HFFc6 (cell line): ENCODE measurements around the gene SLC35F1. TPM values are rescaled to one million over a fixed set of nuclear protein-coding genes. Genes with fewer than 3 reads are reported as not detected.

Experiments used
- DNase-seq: peaks from one replicate; pipeline ENCODE4 v3.0.0-alpha.2; 2018
- H3K27ac Mint-ChIP-seq: 2 replicates; pipeline ENCODE4 v1.8.0; 2020; ENCODE audit warnings: mild to moderate bottlenecking, mixed read lengths
- H3K27me3 Mint-ChIP-seq: 2 replicates; pipeline ENCODE4 v1.8.0; 2021; ENCODE audit warnings: mild to moderate bottlenecking, moderate library complexity, mixed read lengths; ENCODE audit not compliant: insufficient read depth
- H3K36me3 Mint-ChIP-seq: 2 replicates; pipeline ENCODE4 v1.8.0; 2021; ENCODE audit warnings: low read depth, mixed read lengths
- H3K4me1 Mint-ChIP-seq: 2 replicates; pipeline ENCODE4 v1.8.0; 2020; ENCODE audit warnings: low read depth, mixed read lengths
- H3K4me3 Mint-ChIP-seq: 2 replicates; pipeline ENCODE4 v1.8.0; 2020; ENCODE audit warnings: mild to moderate bottlenecking, moderate library complexity, mixed read lengths
- H3K9me3 Mint-ChIP-seq: 2 replicates; pipeline ENCODE4 v1.8.0; 2020; ENCODE audit warnings: mild to moderate bottlenecking, mixed read lengths
- CTCF ChIP-seq: fragments of 200-600 bp; sonication (generic); IDR thresholded peaks from 2 replicates; pipeline ENCODE4 v1.5.0; 2021; ENCODE audit warnings: antibody characterized with exemption, mild to moderate bottlenecking
- total RNA-seq, 6 experiments: library from RNA; stranded (reverse); fragmentation: NEBNext Ultra II Directional; extraction: Animal tissue kit (Norgen Biotek cat#: 25700); gene quantifications; 2 replicates in 1 of 6; 3 replicates in 5 of 6; pipeline ENCODE4 v1.2.3, GENCODE V29; 2021

Gene SLC35F1
- total RNA-seq, 6 experiments from 2014 or later = not detected

GRCh38 chr6:118350881-118351430 lies 443.9 kb downstream of the SLC35F1 start:
- peak; percentile 27 for DNase-seq
- TF ChIP-seq CTCF = no peak
- no peaks in the 10 kb centered on the region for H3K36me3 Mint-ChIP-seq
- peak overlapping the region; percentile 15; the same call in 1 of the 2 replicates for H3K27ac Mint-ChIP-seq
- H3K9me3 Mint-ChIP-seq = no peaks in the 10 kb centered on the region
- H3K4me3 Mint-ChIP-seq = 0 out of 2 replicates have a peak overlapping the region, but pooled peaks have one; percentile 23
- peaks cover 7% of the 10 kb centered on the region for H3K4me1 Mint-ChIP-seq
- no peaks in the 10 kb centered on the region; the same call in 1 of the 2 replicates for H3K27me3 Mint-ChIP-seq

GRCh38 chr6:118353564-118353963 lies 446.5 kb downstream of the SLC35F1 start:
- Mint-ChIP-seq H3K27me3 (no peaks in the 10 kb centered on the region; the same call in 1 of the 2 replicates), H3K27ac (no peak overlapping the region), H3K4me1 (peaks cover 7% of the 10 kb centered on the region), H3K36me3 (no peaks in the 10 kb centered on the region), H3K4me3 (no peak overlapping the region), H3K9me3 (no peaks in the 10 kb centered on the region)
- no peak for DNase-seq
- no peak for TF ChIP-seq CTCF

GRCh38 chr6:118354641-118355040 lies 447.6 kb downstream of the SLC35F1 start:
- H3K36me3 Mint-ChIP-seq = no peaks in the 10 kb centered on the region
- no peaks in the 10 kb centered on the region; the same call in 1 of the 2 replicates for H3K27me3 Mint-ChIP-seq
- no peak for TF ChIP-seq CTCF
- no peak for DNase-seq
- peaks cover 7% of the 10 kb centered on the region for H3K4me1 Mint-ChIP-seq
- no peak overlapping the region for H3K27ac Mint-ChIP-seq
- H3K4me3 Mint-ChIP-seq = no peak overlapping the region
- no peaks in the 10 kb centered on the region for H3K9me3 Mint-ChIP-seq

- H3K4me1 Mint-ChIP-seq = peaks cover 2% of the 10 kb centered on the region
- H3K27me3 Mint-ChIP-seq = no peaks in the 10 kb centered on the region; the same call in 1 of the 2 replicates
- no peak for TF ChIP-seq CTCF
- no peak for DNase-seq
- no peak overlapping the region for H3K4me3 Mint-ChIP-seq
- H3K27ac Mint-ChIP-seq = no peak overlapping the region
- H3K36me3 Mint-ChIP-seq = no peaks in the 10 kb centered on the region
- no peaks in the 10 kb centered on the region for H3K9me3 Mint-ChIP-seq
Measured at GRCh38 chr6:118356054-118356453, 449.0 kb downstream of the SLC35F1 start.

GRCh38 chr6:118356686-118357085 lies 449.6 kb downstream of the SLC35F1 start:
- Mint-ChIP-seq H3K4me3 (no peak overlapping the region), H3K27me3 (no peaks in the 10 kb centered on the region; the same call in 1 of the 2 replicates), H3K27ac (no peak overlapping the region), H3K9me3 (no peaks in the 10 kb centered on the region), H3K36me3 (no peaks in the 10 kb centered on the region), H3K4me1 (no peaks in the 10 kb centered on the region)
- no peak for TF ChIP-seq CTCF
- no peak for DNase-seq

Other genes with a start within 250 kb of the SLC35F1 start
- 10 to 100 TPM; 44.4 to 55.2 (median 48.7) TPM for gene NUS1, start 231.8 kb upstream of the SLC35F1 start, total RNA-seq